GM19043 (cell line): Measurements from ENCODE around the gene MRC2.
"Not testable (repeated sequence)": the region's sequence is repeated elsewhere in the genome, so short reads cannot be mapped to it uniquely, and the experiment has no call there.

ENCODE experiments used
- ATAC-seq: cut with Tn5 transposase; IDR thresholded peaks from one replicate; pipeline ENCODE4 v1.9.1; 2021; ENCODE audit warnings: low read depth; ENCODE audit not compliant: unreplicated experiment

Gene MRC2

GRCh38 chr17:62627219-62627903 is at the start of gene MRC2:
Gene MRC2 (plus strand): TSS chr17:62627670. CDS start chr17:62627803, 133 bp downstream.
- no peak for ATAC-seq

- no peak for ATAC-seq
Observed at GRCh38 chr17:62578757-62579487, 48.5 kb upstream of the MRC2 start.

- no peak for ATAC-seq
Observed at GRCh38 chr17:62580947-62581346, 46.5 kb upstream of the MRC2 start.

- no peak for ATAC-seq
Observed at GRCh38 chr17:62581764-62582163, 45.7 kb upstream of the MRC2 start.

GRCh38 chr17:62587554-62587953 is 39.9 kb upstream of the MRC2 start:
- ATAC-seq = no peak

- no peak for ATAC-seq
Observed at GRCh38 chr17:62588109-62588508, 39.4 kb upstream of the MRC2 start.

GRCh38 chr17:62591333-62591732 is 36.1 kb upstream of the MRC2 start:
- ATAC-seq = no peak

GRCh38 chr17:62591822-62592221 is 35.6 kb upstream of the MRC2 start:
- ATAC-seq = not testable (repeated sequence)

- ATAC-seq = no peak
Observed at GRCh38 chr17:62592341-62593099, 35.0 kb upstream of the MRC2 start.

GRCh38 chr17:62595484-62595883 is 32.0 kb upstream of the MRC2 start:
- no peak for ATAC-seq

GRCh38 chr17:62596662-62597061 is 30.8 kb upstream of the MRC2 start:
- ATAC-seq = no peak

- no peak for ATAC-seq
Observed at GRCh38 chr17:62597150-62597549, 30.3 kb upstream of the MRC2 start.

- ATAC-seq = no peak
Observed at GRCh38 chr17:62597920-62598319, 29.6 kb upstream of the MRC2 start.

- ATAC-seq = no peak
Observed at GRCh38 chr17:62599964-62600657, 27.4 kb upstream of the MRC2 start.

GRCh38 chr17:62600805-62601204 is 26.7 kb upstream of the MRC2 start:
- no peak for ATAC-seq

- no peak for ATAC-seq
Observed at GRCh38 chr17:62601471-62601870, 26.0 kb upstream of the MRC2 start.

GRCh38 chr17:62603783-62604182 is 23.7 kb upstream of the MRC2 start:
- ATAC-seq = not testable (repeated sequence)

GRCh38 chr17:62605588-62605987 is 21.9 kb upstream of the MRC2 start:
- ATAC-seq = no peak

GRCh38 chr17:62611292-62611691 is 16.2 kb upstream of the MRC2 start:
- no peak for ATAC-seq

- ATAC-seq = no peak
Observed at GRCh38 chr17:62611728-62612127, 15.7 kb upstream of the MRC2 start.

- ATAC-seq = not testable (repeated sequence)
Observed at GRCh38 chr17:62612289-62612688, 15.2 kb upstream of the MRC2 start.
